CD4-positive, alpha-beta T cell treated with Interleukin-4 for 4 hours (primary cell): ENCODE results near the gene SEC23B.

Experiments used
- DNase-seq: peaks from one replicate; pipeline ENCODE4 v3.0.0-alpha.2; 2020

Gene SEC23B

DNA sequence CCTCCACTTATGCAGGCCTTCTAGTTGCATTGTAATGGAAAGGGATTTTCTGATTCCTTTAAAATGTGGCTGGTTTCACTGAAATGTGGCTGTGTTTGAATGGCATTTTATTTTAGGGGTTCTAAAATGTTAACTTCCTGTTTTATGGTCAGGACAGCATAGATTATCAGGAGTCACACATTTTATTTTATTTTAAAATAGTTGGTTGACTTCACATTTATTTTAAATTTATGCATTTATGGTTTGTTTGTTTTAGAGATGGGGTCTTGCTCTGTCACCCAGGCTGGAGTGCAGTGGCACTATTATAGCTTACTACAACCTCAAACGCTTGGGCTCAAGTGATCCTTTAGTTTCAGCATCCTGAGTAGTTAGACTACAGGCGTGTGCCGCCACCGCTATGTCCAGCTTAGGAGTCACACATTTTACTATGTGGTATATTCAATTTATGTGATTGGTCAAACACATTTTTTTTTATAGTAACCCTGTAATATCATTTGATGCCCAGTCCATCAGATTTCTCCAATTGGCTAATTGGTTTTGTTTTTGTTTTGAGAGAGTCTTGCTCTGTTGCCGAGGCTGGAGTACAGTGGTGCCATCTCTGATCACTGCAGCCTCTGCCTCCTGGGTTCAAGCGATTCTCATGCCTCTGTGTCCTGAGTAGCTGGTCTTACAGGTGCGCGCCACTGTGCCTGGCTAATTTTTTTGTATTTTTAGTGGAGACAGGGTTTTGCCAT, 82.4 kb downstream of the SEC23B start:
- DNase-seq: no peak

DNA sequence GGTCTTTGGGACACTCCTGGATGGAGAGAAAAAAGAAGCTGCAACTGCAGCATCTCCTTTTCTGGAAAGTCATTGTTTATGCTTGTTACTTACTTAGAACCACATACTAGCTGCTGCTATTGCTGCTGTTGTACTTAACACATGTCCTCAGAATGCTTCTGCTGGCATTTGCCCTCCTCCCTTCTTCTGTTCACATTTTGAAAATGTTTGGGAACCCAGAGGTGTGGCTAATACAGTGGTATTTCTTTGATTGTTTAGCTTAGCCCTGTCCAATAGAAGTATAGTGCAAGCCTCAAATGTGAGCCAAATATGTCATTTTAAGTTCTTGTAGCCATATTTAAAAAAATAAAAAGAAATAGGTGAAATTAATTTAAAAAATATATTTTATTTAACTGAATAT, 88.5 kb downstream of the SEC23B start:
- DNase-seq: no peak

DNA sequence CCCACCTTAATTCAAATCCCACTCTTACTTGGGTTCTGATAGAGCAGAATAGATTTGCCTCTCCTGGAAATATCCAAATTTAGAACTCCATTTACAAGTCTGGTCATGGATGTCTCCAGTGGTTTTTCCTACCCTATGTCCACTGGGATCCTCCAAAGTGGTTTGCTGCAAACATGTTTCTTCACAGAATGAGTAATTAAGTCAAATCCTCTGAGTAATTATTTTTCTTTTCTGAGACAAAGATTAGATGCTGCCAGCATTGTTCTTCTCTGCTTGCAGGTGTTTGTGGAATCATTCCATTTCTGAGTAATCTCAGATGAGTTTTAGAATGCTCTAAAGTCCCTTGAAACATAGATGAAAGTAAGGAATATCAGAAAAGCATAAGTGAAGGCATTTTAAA, 102.0 kb downstream of the SEC23B start:
- no peak for DNase-seq
